Peyer's patch (tissue), 4 donors: ENCODE measurements around the gene ZNF500. TPM values are rescaled to one million over a fixed set of nuclear protein-coding genes. Genes with fewer than 3 reads are reported as not detected.
A peak's percentile ranks its signal among the peaks of the same experiment; 100 is the strongest.

ENCODE experiments used
- DNase-seq, 3 donors: peaks; one replicate each; pipeline ENCODE4 v3.0.0-alpha.2; 2017 to 2019
- H3K27ac ChIP-seq, 4 donors: fragments of 200-600 bp; sonication (generic); one replicate each; pipeline ENCODE4 v1.5.1; 2016 to 2019
- H3K27me3 ChIP-seq, 2 donors: fragments of 200-600 bp; sonication (generic); one replicate each; pipeline ENCODE4 v1.5.1; 2019
- H3K36me3 ChIP-seq, 3 donors: fragments of 200-600 bp; sonication (generic); one replicate each; pipeline ENCODE4 v1.5.1; 2016 to 2019
- H3K4me1 ChIP-seq, 4 donors: fragments of 200-600 bp; sonication (generic); one replicate each; pipeline ENCODE4 v1.5.1; 2016 to 2019
- H3K4me3 ChIP-seq, 4 donors: fragments of 200-600 bp; sonication (generic); 1 replicate in 3 of 4; 2 replicates in 1 of 4; pipeline ENCODE4 v1.5.1; 2016 to 2019; ENCODE audit warnings: mild to moderate bottlenecking in 1 of 4
- H3K9me3 ChIP-seq, 4 donors: fragments of 200-600 bp; sonication (generic); one replicate each; pipeline ENCODE4 v1.5.1; 2016 to 2019; ENCODE audit warnings: mild to moderate bottlenecking in 1 of 4
- POLR2A ChIP-seq, 2 donors: fragments of 450-650 bp; IDR thresholded peaks; one replicate each; pipeline ENCODE4 v1.5.1; 2017; ENCODE audit warnings: antibody characterized with exemption in 2 of 2, mild to moderate bottlenecking in 2 of 2, moderate library complexity in 2 of 2
- total RNA-seq, 4 donors: library from RNA; depleted of rRNA; stranded (reverse); fragments of >200 nt; gene quantifications; one replicate each; pipeline ENCODE4 v1.1.0, GENCODE V29; 2016
- TF ChIP-seq, protein P1 (sequence below), 6 experiments: fragments of 450-650 bp in 4 of 6; fragments of 200-600 bp in 2 of 6; sonication (generic) in 1 of 6; IDR thresholded peaks; one replicate each; pipeline ENCODE4 v1.5.1; 2017 to 2019; ENCODE audit warnings: antibody characterized with exemption in 6 of 6, mild to moderate bottlenecking in 3 of 6, moderate library complexity in 1 of 6

Gene ZNF500
- total RNA-seq, 4 donors from 2014 or later, result 4.1 to 24.8 (median 14.5) TPM

DNA sequence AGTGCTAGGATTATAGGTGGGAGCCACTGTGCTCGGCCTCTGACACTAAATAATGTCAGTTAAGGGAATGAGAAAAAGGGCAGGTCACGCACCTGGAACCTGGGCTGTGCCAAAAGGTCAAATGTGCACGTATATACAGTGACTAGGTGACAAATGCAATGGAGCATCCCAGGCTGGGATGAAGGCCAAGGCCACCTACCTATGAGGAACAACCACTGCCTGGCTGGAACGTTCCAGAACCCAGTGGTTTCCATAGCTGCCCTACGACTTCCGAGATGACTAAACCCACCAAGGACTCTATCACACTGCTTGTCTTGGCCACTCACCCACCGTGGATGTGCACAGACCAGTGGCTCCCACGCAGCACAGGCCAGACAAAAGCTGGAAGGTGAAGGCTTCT is 16.1 kb downstream of the ZNF500 start:
- no peak for DNase-seq
- TF ChIP-seq POLR2A (IDR thresholded peaks at IDR 0.05), result no peak
- TF ChIP-seq, protein P1, sequence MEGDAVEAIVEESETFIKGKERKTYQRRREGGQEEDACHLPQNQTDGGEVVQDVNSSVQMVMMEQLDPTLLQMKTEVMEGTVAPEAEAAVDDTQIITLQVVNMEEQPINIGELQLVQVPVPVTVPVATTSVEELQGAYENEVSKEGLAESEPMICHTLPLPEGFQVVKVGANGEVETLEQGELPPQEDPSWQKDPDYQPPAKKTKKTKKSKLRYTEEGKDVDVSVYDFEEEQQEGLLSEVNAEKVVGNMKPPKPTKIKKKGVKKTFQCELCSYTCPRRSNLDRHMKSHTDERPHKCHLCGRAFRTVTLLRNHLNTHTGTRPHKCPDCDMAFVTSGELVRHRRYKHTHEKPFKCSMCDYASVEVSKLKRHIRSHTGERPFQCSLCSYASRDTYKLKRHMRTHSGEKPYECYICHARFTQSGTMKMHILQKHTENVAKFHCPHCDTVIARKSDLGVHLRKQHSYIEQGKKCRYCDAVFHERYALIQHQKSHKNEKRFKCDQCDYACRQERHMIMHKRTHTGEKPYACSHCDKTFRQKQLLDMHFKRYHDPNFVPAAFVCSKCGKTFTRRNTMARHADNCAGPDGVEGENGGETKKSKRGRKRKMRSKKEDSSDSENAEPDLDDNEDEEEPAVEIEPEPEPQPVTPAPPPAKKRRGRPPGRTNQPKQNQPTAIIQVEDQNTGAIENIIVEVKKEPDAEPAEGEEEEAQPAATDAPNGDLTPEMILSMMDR (IDR thresholded peaks at IDR 0.05), result no peak
- H3K36me3 ChIP-seq, result peaks cover 0 to 50% (median 0%) of the 10 kb centered on the region in 3 donors
- no peaks in the 10 kb centered on the region for H3K9me3 ChIP-seq
- H3K27me3 ChIP-seq, result no peaks in the 10 kb centered on the region
- no peak overlapping the region for H3K27ac ChIP-seq
- H3K4me3 ChIP-seq, result no peak overlapping the region
- H3K4me1 ChIP-seq, result peaks cover 0 to 9% (median 0%) of the 10 kb centered on the region in 4 donors

DNA sequence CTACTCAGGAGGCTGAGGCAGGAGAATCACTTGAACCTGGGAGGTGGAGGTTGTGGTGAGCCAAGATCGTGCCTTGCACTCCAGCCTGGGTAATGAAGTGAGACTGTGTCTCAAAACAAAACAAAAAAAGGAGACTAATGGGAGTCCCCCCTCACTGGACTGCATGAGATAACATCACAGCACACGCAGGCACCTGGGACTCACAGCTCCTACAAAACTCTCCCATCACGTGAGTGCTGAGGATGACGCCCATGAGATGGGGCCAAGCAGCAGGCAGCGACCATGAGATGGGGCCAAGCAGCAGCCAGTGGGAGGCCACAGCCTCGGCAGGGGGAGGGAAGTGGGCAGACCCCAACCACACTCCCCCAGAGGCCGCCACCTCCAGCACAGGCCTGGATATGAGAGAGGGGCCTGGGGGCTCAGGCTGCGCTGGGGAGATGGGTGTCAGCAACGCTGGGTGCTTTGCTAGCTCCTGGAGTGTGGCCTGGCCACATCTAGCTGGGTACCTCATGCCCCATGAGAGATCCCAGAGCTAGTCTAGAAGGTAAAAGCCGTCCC is 17.2 kb downstream of the ZNF500 start:
- H3K36me3 ChIP-seq, result peaks cover 0 to 39% (median 0%) of the 10 kb centered on the region in 3 donors
- H3K4me1 ChIP-seq, result peaks cover 0 to 9% (median 0%) of the 10 kb centered on the region in 4 donors
- TF ChIP-seq, protein P1 (IDR thresholded peaks at IDR 0.05), result no peak
- no peak for TF ChIP-seq POLR2A (IDR thresholded peaks at IDR 0.05)
- no peaks in the 10 kb centered on the region for H3K9me3 ChIP-seq
- no peak for DNase-seq
- H3K4me3 ChIP-seq, result no peak overlapping the region
- no peak overlapping the region for H3K27ac ChIP-seq
- no peaks in the 10 kb centered on the region for H3K27me3 ChIP-seq

DNA sequence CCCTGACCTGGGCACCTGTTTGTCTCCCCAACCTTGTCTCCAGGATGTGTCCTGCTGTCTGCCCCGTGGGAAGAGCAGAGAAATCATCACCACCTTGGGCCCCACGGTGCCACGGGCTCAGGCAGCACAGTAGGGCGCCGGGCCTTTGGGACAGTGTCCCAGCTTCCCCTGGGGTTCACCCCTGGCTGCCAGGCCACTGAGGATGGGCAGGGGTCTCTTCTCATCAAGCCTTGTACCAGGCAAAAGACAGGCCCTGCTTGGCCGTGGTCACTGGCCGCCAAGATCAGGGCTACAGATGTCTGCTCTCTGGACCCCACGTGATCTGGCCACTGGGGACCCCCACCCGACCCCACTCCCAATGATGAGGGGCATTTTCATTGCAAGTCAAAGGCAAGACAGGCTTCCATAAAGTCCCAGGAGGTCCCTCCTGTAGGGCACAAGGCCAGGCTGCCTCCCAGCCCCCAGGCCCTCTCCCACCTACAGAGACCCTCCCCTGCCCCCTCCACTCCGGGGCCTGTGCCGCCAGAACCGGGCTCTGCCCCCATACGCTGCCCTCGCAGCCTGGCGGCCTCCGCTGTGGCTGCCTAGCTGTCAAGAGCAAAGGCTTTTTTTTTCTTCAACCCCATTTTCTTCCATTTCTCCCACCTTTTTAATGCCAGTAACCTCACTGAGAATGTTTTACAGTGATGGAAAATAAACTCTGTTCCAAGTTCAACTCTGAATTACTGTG is 18.1 kb downstream of the ZNF500 start:
- H3K27ac ChIP-seq, result no peak overlapping the region
- H3K36me3 ChIP-seq, result peaks cover 0 to 32% (median 0%) of the 10 kb centered on the region in 3 donors

DNA sequence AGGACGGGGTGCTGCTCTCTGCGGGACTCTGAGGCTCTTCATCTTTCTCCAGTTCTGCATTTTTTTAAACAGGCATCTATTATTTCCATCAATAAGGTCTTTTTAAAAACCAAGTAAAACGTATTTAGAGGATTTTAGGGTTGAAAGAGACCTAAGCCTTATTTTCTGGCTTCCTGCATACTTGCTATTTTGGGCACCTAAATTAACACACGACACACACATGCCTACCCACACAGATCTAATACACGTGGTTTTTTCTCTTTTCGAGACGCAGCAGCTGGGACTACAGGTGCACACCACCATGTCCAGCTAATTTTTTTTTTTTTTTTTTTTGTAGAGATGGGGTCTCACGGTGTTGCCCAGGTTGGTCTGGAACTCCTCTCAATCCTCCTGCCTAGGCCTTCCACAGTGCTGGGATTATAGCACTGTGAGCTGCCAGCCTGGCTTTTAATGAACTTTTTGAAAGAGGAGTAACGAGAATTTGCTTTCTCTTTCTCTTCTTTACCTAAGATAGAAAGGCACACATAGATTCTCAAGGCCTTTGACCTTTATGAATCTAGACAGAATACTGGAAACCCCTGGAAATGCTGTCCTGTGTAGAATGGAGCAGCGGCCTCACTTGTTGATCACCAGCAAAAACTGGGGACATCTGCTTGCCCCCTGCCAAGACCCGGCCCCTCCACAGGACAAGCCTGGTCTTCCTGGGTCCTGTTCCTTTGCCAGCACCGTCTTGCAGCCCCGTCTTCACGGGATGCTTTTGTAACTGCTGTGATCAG is 18.9 kb downstream of the ZNF500 start:
- DNase-seq, result no peak
- peaks cover 0 to 9% (median 0%) of the 10 kb centered on the region in 4 donors for H3K4me1 ChIP-seq
- peaks cover 0 to 24% (median 0%) of the 10 kb centered on the region in 3 donors for H3K36me3 ChIP-seq
- H3K27me3 ChIP-seq, result no peaks in the 10 kb centered on the region
- TF ChIP-seq, protein P1 (IDR thresholded peaks at IDR 0.05), result no peak
- no peak for TF ChIP-seq POLR2A (IDR thresholded peaks at IDR 0.05)
- H3K4me3 ChIP-seq, result no peak overlapping the region
- peak overlapping the region in 1 of 4 donors; percentile 22 for H3K27ac ChIP-seq
- no peaks in the 10 kb centered on the region for H3K9me3 ChIP-seq

More for the DNA sequence above, 18.1 kb downstream of the ZNF500 start:
- Histone ChIP-seq H3K4me3 (no peak overlapping the region), H3K9me3 (no peaks in the 10 kb centered on the region), H3K27me3 (no peaks in the 10 kb centered on the region), H3K4me1 (peaks cover 0 to 9% (median 0%) of the 10 kb centered on the region in 4 donors)
- no peak for DNase-seq
- TF ChIP-seq, protein P1 (IDR thresholded peaks at IDR 0.05), result no peak
- no peak for TF ChIP-seq POLR2A (IDR thresholded peaks at IDR 0.05)

DNA sequence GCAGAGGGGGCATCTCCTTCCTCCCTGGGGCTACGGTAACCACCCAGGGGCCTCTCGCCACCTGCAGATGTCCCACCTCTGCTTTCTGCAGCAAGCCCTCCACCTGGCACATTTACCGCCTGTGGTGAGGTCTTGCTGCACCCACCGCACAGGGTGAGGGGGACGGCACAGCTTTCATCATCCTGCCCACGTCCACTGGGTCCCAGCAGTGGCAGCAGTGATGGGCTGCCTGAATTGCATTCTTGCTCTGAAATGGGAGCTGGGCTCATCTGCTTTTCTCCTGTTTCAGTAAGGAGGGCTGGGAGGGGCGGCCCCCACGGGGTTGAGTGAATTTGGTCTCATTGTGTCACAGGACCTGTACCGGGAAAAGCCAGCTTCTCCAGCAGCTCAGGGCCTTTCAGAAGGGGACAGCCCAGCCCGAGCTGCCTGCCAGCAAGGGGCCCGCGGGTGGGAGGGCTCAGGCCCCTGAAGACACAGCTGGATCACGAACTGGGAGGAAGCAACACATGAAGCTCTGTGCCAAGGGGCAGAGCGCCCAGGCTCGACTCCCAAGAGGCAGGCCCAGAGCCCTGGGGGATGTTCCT is 19.9 kb downstream of the ZNF500 start:
- TF ChIP-seq, protein P1 (IDR thresholded peaks at IDR 0.05), result no peak
- TF ChIP-seq POLR2A (IDR thresholded peaks at IDR 0.05), result no peak
- peaks cover 0 to 14% (median 0%) of the 10 kb centered on the region in 3 donors for H3K36me3 ChIP-seq
- no peaks in the 10 kb centered on the region for H3K9me3 ChIP-seq
- H3K4me1 ChIP-seq, result peaks cover 0 to 9% (median 0%) of the 10 kb centered on the region in 4 donors
- H3K27ac ChIP-seq, result peak overlapping the region in 1 of 4 donors; percentile 22
- H3K4me3 ChIP-seq, result no peak overlapping the region
- H3K27me3 ChIP-seq, result no peaks in the 10 kb centered on the region
- no peak for DNase-seq
